Right ventricle myocardium inferior (tissue), 1 donor: Measurements from ENCODE around the gene NUCB2. TPM values are rescaled to one million over a fixed set of nuclear protein-coding genes. Genes with fewer than 3 reads are reported as not detected.
A peak's percentile ranks its signal among the peaks of the same experiment; 100 is the strongest.

ENCODE experiments used
- ATAC-seq: fragments of 200-7000 bp; cut with Tn5 transposase; one replicate; pipeline ENCODE4 v1.9.1; 2020; ENCODE audit warnings: mild to moderate bottlenecking, moderate library complexity
- DNase-seq: peaks from one replicate; pipeline ENCODE4 v3.0.0; 2021; ENCODE audit errors: missing footprints
- intact Hi-C: fragments of 100-400 bp; cut with DNase I; formaldehyde crosslinking; loops from one replicate; pipeline ENCODE4 v1.11.0; 2022
- total RNA-seq: library from RNA; stranded (reverse); fragmentation: NEBNext Ultra II Directional; extraction: Animal tissue kit (Norgen Biotek cat#: 25700); gene quantifications from one replicate; pipeline ENCODE4 v1.2.1, GENCODE V29; 2021
- donor health status: DM: no; HTN: yes; CAD: no; lungs with severe emphysema.

NUCB2 gene
- total RNA-seq, 1 donor from 2014 or later, result 111 TPM

DNA sequence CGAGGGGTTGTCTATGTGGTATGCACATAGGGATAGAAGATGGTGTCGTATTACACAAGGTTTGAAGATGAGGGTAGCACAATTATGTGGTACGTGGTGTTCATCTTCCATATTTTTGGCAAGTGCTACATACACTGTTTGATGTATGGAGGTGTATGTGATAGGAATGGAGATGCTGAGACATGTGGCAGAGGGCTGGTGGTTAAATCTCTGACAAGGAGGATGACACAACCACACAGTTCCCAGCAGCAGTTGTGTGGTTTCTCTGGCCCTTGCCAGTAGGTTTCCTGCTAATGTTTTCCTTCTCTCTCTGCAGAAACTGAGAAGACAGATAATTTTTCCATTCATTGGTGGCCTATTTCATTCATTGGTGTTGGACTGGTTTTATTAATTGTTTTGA lies 92.0 kb downstream of the NUCB2 start:
- no peak for ATAC-seq
- intact Hi-C loops, result no loop called here
- no peak for DNase-seq

DNA sequence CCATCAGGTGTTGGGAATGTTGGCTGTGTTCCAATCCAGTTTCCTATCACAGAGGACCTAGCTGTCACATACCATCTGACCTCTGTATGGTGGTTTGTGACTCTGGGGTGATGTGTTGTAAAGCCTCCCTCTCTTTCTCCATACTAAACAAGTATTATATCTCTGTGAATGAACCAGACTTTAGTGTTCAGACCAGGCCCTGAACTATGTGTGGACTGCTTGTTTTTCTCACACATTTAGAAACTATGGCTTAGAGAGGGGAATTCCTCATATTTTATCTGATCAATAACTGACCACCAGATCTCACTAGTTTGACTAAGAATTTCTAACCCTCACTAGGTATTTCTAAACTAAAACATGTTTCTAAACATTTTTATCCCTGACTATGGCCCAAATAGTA lies 92.6 kb downstream of the NUCB2 start:
- no peak for DNase-seq
- intact Hi-C loops, result no loop called here
- no peak for ATAC-seq

DNA sequence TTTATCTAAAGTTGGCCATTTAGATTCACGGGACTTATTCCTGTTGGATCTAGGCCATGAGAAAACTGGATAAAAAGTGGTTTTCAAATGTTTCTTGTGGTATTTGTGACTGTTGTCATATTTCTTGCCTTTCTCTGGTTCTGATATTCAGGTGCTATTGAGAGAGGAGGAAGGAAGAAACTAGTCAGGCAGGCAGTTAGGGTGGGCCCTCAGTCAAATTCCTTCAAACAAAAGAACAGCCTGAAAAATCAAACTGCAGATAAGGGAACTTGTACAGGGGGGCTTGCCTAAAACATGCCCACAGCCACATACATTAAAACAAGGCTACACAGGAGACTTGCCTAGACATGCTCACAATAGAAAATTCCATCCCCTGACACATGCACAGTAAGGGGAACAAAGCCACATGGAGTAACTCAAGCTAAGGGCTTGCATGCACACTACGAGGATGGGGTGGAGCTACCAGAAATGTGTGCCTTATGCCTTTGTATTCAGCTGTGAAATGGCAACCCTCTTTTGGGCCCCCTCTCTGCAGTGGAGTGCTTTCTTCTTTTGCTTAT lies 93.2 kb downstream of the NUCB2 start:
- ATAC-seq, result no peak
- intact Hi-C loops, result no loop called here
- DNase-seq, result no peak

DNA sequence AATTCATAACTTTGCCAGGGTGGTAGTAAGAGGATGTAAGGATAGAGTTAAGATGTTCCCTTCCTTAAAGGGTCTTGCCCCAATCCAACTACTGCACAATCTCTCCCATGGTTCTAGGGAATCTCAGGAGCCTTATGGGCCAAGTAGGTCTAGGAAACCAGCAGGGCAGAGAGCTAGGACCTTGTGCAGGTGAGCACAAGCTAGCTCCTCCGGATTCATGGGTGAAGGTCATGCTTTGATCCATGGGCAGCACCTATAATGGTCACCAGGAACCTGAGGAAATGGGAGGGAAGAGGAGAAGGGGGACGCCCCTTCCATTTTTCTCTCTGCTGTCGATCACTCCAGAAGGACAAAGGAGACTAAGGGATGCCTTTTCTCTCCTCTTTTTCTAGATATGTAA lies 95.1 kb downstream of the NUCB2 start:
- DNase-seq, result no peak
- ATAC-seq, result no peak
- intact Hi-C loops, result no loop called here

DNA sequence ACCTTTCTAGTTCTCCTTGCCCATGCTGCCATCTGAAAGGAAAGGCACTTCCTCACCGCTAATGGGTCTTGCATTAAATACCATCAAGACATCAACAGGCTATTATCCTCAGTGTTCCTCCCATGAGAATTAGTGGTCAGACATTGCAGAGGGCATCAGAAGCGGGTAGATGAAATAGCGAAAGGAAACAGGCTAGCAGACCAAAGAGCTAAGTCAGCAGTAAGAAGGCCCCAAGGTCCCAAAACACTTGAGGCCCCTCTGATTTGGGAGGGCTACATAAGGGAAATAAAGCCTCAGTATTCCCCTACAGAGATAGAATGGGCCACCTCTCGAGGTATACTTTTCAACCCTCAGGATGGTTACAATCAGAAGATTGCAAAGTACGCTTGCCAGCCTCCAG lies 99.0 kb downstream of the NUCB2 start:
- no peak for DNase-seq
- intact Hi-C loops, result no loop called here
- no peak for ATAC-seq

DNA sequence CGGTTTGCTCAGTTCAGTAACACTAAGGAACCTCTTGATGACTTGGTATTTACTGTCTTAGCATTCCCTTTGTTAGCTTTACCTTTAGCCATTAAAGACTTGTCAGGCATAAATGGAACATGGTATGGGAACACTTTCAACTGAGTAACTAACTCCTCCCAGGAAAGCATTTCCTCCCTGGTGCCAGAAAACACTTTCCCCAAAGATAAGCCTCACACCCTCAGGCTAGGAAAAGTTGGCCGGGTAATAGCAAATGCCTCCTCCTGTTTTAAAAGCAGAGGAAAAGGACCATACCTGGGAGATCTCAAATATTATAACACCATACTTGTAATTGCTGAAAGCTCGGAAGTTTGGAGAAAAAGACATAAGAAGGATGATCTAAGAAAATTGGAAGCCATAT lies 100.0 kb downstream of the NUCB2 start:
- DNase-seq (no peak), ATAC-seq (peak; percentile 47)
- intact Hi-C loops, result no loop called here

DNA sequence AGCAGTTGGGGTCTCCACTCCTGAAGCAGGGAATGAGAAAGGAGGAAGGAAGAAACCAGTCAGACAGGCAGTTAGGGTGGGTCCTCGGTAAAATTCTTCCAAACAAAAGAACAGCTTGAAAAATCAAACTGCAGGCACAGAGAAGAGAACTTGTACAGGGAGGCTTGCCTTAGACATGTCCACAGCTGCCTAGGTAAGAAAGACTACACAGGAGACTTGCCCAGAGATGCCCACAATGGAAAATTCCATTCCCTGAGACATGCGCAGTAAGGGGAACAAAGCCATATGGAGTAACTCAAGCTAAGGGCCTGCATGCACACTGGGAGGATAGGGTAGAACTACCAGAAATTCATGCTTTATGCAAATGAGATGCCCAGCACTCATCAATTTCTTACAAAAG lies 102.1 kb downstream of the NUCB2 start:
- no peak for ATAC-seq
- no peak for DNase-seq
- intact Hi-C loops, result no loop called here

DNA sequence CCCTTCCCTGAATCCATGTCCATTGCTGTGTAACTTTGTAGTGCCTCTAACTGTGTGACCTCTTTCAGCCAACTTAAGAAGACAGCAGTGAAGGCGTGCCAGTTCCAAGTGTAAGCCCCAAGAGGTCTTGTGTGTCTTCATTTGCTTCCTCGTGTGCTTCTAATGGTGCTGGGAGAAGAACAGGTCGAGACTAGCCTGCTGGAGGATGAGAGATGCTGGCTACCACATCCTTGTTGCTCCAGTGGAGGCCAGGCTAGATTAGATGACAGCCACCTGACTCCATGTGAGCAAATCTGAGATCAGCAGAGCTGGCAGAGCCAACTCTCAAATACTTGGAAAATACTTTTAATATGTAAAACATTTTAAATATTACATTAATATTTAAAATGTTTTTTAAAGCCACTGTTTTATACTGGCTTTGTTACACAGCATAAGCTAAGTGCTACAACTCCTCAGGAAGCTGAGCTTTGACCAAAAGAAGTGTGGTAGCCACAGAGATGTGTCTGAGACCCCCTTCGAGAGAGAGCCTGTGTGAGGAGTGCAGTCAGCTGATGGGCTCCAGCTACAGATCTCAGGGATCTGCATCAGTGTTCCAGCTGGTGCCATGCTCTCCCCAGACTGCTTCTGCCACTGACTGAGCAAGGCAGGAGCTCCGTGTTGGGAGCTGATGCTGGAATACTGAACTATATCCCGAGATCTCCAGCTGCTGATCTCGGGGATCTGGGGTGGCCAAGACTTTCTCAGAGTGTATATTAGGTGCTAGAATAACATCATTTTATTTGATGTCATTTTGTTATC lies 103.0 kb downstream of the NUCB2 start:
- DNase-seq, result no peak
- intact Hi-C loops, result no loop called here
- ATAC-seq, result no peak

DNA sequence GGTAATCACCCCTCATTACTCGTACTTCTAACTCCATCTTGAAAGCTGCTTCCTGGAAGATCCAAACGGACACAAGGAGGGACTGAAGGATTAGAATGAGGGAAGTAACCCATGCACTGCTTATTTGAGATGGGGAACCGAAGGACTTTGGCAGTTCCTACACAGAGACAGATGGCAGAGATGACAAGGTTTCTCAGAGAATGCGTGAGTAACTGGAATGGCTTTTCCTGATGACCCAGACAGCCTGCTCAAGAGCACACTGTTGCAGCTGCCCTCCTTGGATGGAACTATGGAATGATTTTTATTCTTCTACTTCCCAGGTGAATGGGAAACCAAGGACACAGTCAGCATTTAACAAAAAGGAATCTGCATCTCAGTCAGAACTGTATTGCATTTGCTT lies 104.6 kb downstream of the NUCB2 start:
- intact Hi-C loops, result no loop called here
- ATAC-seq (no peak), DNase-seq (no peak)

Other genes with a start within 250 kb of the NUCB2 start
- 811 TPM for gene RPS13, start 199.1 kb upstream of the NUCB2 start, total RNA-seq
- 29.9 TPM for gene PIK3C2A, start 68.8 kb upstream of the NUCB2 start, total RNA-seq
- 0.73 TPM for gene NCR3LG1, start 75.1 kb downstream of the NUCB2 start, total RNA-seq
- 23.5 TPM for gene KCNJ11, start 111.9 kb downstream of the NUCB2 start, total RNA-seq
- 1.1 TPM for gene ABCC8, start 200.1 kb downstream of the NUCB2 start, total RNA-seq